Parathyroid adenoma (tissue), 2 donors: ENCODE data around the gene CHI3L2.

Experiments used
- H2AFZ ChIP-seq: fragments of 300-600 bp; sonication (generic); one replicate; pipeline ENCODE4 v1.7.0; 2017; ENCODE audit warnings: antibody characterized with exemption, mild to moderate bottlenecking
- H3K27ac ChIP-seq: fragments of 300-600 bp; sonication (generic); one replicate; pipeline ENCODE4 v1.7.0; 2017
- H3K27me3 ChIP-seq: fragments of 300-600 bp; sonication (generic); one replicate; pipeline ENCODE4 v1.7.0; 2017; ENCODE audit warnings: low read length; ENCODE audit not compliant: control insufficient read depth, insufficient read depth
- H3K36me3 ChIP-seq: fragments of 300-600 bp; sonication (generic); one replicate; pipeline ENCODE4 v1.7.0; 2017; ENCODE audit warnings: low read length; ENCODE audit not compliant: control insufficient read depth, insufficient read depth
- H3K4me1 ChIP-seq: fragments of 300-600 bp; sonication (generic); one replicate; pipeline ENCODE4 v1.7.0; 2017; ENCODE audit warnings: control low read depth
- H3K4me2 ChIP-seq: fragments of 300-600 bp; sonication (generic); one replicate; pipeline ENCODE4 v1.7.0; 2017; ENCODE audit warnings: low read length
- H3K4me3 ChIP-seq: fragments of 300-600 bp; sonication (generic); one replicate; pipeline ENCODE4 v1.7.0; 2017; ENCODE audit warnings: low read depth, low read length
- H3K79me2 ChIP-seq: fragments of 300-600 bp; sonication (generic); one replicate; pipeline ENCODE4 v1.7.0; 2017; ENCODE audit warnings: control low read depth
- H3K9ac ChIP-seq: fragments of 300-600 bp; sonication (generic); one replicate; pipeline ENCODE4 v1.7.0; 2017; ENCODE audit warnings: mild to moderate bottlenecking
- H3K9me3 ChIP-seq: fragments of 300-600 bp; sonication (generic); one replicate; pipeline ENCODE4 v1.7.0; 2017; ENCODE audit warnings: low read length; ENCODE audit not compliant: control insufficient read depth
- TF ChIP-seq, protein P1 (sequence below): fragments of 300-600 bp; sonication (generic); IDR thresholded peaks from one replicate; pipeline ENCODE4 v1.7.0; 2017; ENCODE audit warnings: antibody characterized with exemption, mild to moderate bottlenecking
- donor health status: primary hyperparathyroidism.

CHI3L2 gene

DNA sequence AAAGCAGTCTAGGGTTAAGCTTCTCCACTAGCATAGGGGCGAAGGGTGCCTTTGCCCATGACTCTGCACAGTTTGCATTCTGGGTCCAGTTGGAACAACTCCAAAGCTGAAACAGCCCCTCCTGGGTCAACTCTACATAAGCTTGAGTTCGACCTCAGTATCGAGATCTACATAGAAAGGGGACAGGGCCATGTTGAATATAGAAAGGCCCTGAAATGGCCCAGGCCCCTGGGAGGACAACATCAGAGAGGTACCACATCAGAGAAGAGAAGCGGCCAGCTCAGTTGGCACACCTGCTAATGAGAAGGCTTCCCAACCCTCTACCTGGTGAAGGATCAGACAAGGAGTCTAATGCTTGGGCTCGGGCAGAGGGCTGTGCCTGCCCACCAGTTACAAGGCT lies 28.7 kb upstream of the CHI3L2 start:
- TF ChIP-seq, protein P1, sequence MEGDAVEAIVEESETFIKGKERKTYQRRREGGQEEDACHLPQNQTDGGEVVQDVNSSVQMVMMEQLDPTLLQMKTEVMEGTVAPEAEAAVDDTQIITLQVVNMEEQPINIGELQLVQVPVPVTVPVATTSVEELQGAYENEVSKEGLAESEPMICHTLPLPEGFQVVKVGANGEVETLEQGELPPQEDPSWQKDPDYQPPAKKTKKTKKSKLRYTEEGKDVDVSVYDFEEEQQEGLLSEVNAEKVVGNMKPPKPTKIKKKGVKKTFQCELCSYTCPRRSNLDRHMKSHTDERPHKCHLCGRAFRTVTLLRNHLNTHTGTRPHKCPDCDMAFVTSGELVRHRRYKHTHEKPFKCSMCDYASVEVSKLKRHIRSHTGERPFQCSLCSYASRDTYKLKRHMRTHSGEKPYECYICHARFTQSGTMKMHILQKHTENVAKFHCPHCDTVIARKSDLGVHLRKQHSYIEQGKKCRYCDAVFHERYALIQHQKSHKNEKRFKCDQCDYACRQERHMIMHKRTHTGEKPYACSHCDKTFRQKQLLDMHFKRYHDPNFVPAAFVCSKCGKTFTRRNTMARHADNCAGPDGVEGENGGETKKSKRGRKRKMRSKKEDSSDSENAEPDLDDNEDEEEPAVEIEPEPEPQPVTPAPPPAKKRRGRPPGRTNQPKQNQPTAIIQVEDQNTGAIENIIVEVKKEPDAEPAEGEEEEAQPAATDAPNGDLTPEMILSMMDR = no peak
- no peak overlapping the region for H3K4me3 ChIP-seq
- no peak overlapping the region for H3K9ac ChIP-seq
- no peaks in the 10 kb centered on the region for H3K79me2 ChIP-seq
- no peak overlapping the region for H2AFZ ChIP-seq
- no peak overlapping the region for H3K4me2 ChIP-seq
- H3K4me1 ChIP-seq = peaks cover 16% of the 10 kb centered on the region
- H3K27me3 ChIP-seq = no peaks in the 10 kb centered on the region
- no peaks in the 10 kb centered on the region for H3K36me3 ChIP-seq
- H3K9me3 ChIP-seq = no peaks in the 10 kb centered on the region
- no peak overlapping the region for H3K27ac ChIP-seq

DNA sequence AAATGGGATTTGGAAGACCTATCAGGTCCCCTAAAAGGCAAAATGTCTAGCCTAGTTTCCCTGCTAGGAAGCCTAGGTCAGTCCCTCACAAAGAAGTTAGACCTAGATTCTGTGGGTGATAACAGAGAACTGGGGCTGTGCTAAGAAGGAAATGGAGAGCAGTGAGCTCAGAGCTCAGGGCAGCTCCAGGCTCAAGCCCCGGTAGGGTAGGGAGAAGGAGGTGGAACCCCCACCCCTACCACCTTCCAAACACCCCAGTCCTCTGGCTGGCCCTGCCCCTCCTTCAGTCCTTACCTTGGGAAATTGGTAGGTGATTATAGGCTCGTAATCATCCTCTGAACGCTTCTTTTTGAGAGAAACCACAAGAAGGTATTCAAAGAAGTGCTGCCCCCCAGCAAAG lies 28.2 kb upstream of the CHI3L2 start:
- Histone ChIP-seq H3K4me2 (peak overlapping the region; percentile 29), H3K4me1 (peaks cover 16% of the 10 kb centered on the region), H3K36me3 (no peaks in the 10 kb centered on the region), H2AFZ (no peak overlapping the region), H3K9me3 (no peaks in the 10 kb centered on the region), H3K27me3 (no peaks in the 10 kb centered on the region), H3K27ac (peak overlapping the region; percentile 8), H3K9ac (no peak overlapping the region), H3K4me3 (no peak overlapping the region), H3K79me2 (no peaks in the 10 kb centered on the region)
- TF ChIP-seq, protein P1 = no peak

DNA sequence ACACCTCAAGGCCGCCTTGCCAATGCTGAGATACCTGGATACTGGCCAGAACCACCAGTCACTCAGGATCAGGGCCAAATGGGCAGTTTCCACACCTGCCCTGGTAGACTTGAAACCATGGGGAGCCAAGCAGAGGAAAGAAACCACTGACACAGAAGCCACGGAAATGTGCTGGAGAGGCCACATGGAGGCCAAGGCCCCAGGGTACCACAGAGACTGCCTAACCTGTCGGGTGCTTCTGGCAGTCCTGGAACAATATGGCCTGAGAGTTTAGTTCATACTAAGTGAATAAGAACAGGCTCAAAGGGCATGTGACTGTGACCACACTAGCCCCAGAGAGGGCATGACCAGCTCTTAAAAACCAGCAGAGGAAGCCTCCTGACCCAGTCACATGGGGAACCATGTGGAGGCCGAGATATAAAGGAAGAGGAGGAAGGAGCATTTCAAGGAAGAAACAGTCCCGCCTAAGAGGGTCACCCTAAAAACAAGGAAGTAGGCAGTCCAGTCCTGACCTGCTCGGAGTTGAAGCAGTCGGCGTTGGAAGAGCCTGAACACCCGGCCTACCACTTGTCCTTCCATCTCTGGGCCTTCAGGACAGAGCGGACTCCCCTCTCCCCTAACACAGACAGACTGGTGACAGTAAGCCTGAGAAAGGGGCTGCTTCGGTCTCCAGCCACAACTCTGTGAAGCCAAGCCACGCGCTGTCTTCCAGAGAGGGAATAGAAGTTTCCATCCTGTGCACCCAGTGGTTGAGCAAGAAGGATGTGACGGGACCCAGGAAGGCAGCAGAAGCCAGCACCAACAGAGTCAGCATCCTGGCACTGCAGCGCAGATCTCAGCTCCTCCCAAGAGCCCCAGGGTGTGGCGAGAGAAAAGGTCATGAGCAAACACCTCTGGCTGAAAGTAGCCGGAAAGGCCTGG lies 27.4 kb upstream of the CHI3L2 start, which contains the start of gene DENND2D:
Gene DENND2D (minus strand): TSS at position 766 of the 921 bp plus-strand sequence. CDS start 187 bp downstream, at position 579.
- H3K9me3 ChIP-seq = no peaks in the 10 kb centered on the region
- peak within 1 kb of the TSS; percentile 56 for H3K4me2 ChIP-seq
- H3K27ac ChIP-seq = peak within 1 kb of the TSS; percentile 32
- H3K9ac ChIP-seq = no peak within 1 kb of the TSS
- H3K4me3 ChIP-seq = peak within 1 kb of the TSS; percentile 32
- TF ChIP-seq, protein P1 = no peak
- no peaks in the 10 kb centered on the region for H3K27me3 ChIP-seq
- no peak within 1 kb of the TSS for H2AFZ ChIP-seq
- H3K36me3 ChIP-seq = no peaks in the 10 kb centered on the region
- no peaks in the 10 kb centered on the region for H3K79me2 ChIP-seq
- H3K4me1 ChIP-seq = peaks cover 16% of the 10 kb centered on the region

- peak overlapping the region; percentile 15 for H3K4me3 ChIP-seq
- H3K4me1 ChIP-seq = peaks cover 16% of the 10 kb centered on the region
- no peaks in the 10 kb centered on the region for H3K79me2 ChIP-seq
- no peak overlapping the region for H2AFZ ChIP-seq
- TF ChIP-seq, protein P1 = no peak
- no peaks in the 10 kb centered on the region for H3K27me3 ChIP-seq
- no peak overlapping the region for H3K9ac ChIP-seq
- H3K27ac ChIP-seq = no peak overlapping the region
- H3K4me2 ChIP-seq = peak overlapping the region; percentile 26
- H3K9me3 ChIP-seq = no peaks in the 10 kb centered on the region
- no peaks in the 10 kb centered on the region for H3K36me3 ChIP-seq
These were observed 26.7 kb upstream of the CHI3L2 start for GRCh38 chr1:111200802-111201161.
